Mesenchymal stem cell (in vitro differentiated cells and primary cell): Measurements from ENCODE around the gene PTH2.

ENCODE experiments used
- DNase-seq: peaks from one replicate; pipeline ENCODE4 v3.0.0-alpha.2; 2013
- H2AFZ ChIP-seq: one replicate; pipeline ENCODE4 v1.6.1; 2013; ENCODE audit warnings: low read depth, mild to moderate bottlenecking, control low read depth, inconsistent platforms, low read length, moderate library complexity
- H2AK5ac ChIP-seq: 2 replicates; pipeline ENCODE4 v1.6.1; 2013; ENCODE audit warnings: low read length, moderate library complexity, mild to moderate bottlenecking, inconsistent platforms; ENCODE audit not compliant: severe bottlenecking
- H2BK120ac ChIP-seq: one replicate; pipeline ENCODE4 v1.6.1; 2013; ENCODE audit warnings: low read depth, mild to moderate bottlenecking, inconsistent platforms, low read length, moderate library complexity
- H2BK12ac ChIP-seq, 2 experiments: one replicate each; pipeline ENCODE4 v1.6.1; 2013; ENCODE audit warnings: inconsistent platforms in 2 of 2, low read length in 2 of 2, mild to moderate bottlenecking in 2 of 2, moderate library complexity in 2 of 2, control low read depth in 1 of 2
- H2BK15ac ChIP-seq: one replicate; pipeline ENCODE4 v1.6.1; 2013; ENCODE audit warnings: mild to moderate bottlenecking, low read depth, inconsistent platforms; ENCODE audit not compliant: poor library complexity, severe bottlenecking
- H2BK5ac ChIP-seq: 2 replicates; pipeline ENCODE4 v1.6.1; 2013; ENCODE audit warnings: low read depth, mild to moderate bottlenecking, low read length, control low read depth, inconsistent platforms; ENCODE audit not compliant: poor library complexity, severe bottlenecking
- H3K14ac ChIP-seq, 2 experiments: one replicate each; pipeline ENCODE4 v1.6.1; 2013; ENCODE audit warnings: inconsistent platforms in 2 of 2, low read length in 2 of 2, control low read depth in 1 of 2, mild to moderate bottlenecking in 1 of 2, moderate library complexity in 1 of 2
- H3K18ac ChIP-seq, 2 experiments: one replicate each; pipeline ENCODE4 v1.6.1; 2013; ENCODE audit warnings: inconsistent platforms in 2 of 2, low read length in 2 of 2, control low read depth in 1 of 2, low read depth in 1 of 2, mild to moderate bottlenecking in 1 of 2
- H3K23ac ChIP-seq, 2 experiments: one replicate each; pipeline ENCODE4 v1.6.1; 2013; ENCODE audit warnings: inconsistent platforms in 2 of 2, low read length in 2 of 2, mild to moderate bottlenecking in 2 of 2, moderate library complexity in 2 of 2, control low read depth in 1 of 2
- H3K27ac ChIP-seq: 2 replicates; pipeline ENCODE4 v1.5.1; 2013; ENCODE audit warnings: mild to moderate bottlenecking, moderate library complexity, low read length, control low read depth, inconsistent platforms; ENCODE audit not compliant: poor library complexity, severe bottlenecking
- H3K27me3 ChIP-seq, 2 experiments: 2 replicates each; pipeline versions ENCODE4 v1.6.1 to v1.7.0; 2013; ENCODE audit warnings: low read length in 2 of 2, mild to moderate bottlenecking in 2 of 2, moderate library complexity in 2 of 2, control low read depth in 1 of 2, inconsistent platforms in 1 of 2; ENCODE audit not compliant: control insufficient read depth in 1 of 2, insufficient read depth in 1 of 2
- H3K36me3 ChIP-seq, 2 experiments: 2 replicates each; pipeline versions ENCODE4 v1.6.1 to v1.7.0; 2013; ENCODE audit warnings: low read length in 2 of 2, control low read depth in 1 of 2, inconsistent platforms in 1 of 2, low read depth in 1 of 2, mild to moderate bottlenecking in 1 of 2; ENCODE audit not compliant: insufficient read depth in 2 of 2, control insufficient read depth in 1 of 2
- H3K4ac ChIP-seq, 2 experiments: one replicate each; pipeline ENCODE4 v1.6.1; 2013; ENCODE audit warnings: inconsistent platforms in 2 of 2, low read length in 2 of 2, mild to moderate bottlenecking in 2 of 2, moderate library complexity in 2 of 2, control low read depth in 1 of 2, low read depth in 1 of 2
- H3K4me1 ChIP-seq: 2 replicates; pipeline ENCODE4 v1.6.1; 2013; ENCODE audit warnings: low read depth, low read length, control low read depth; ENCODE audit not compliant: control insufficient read depth, insufficient read depth
- H3K4me2 ChIP-seq: 2 replicates; pipeline ENCODE4 v1.6.1; 2013; ENCODE audit warnings: low read length, mild to moderate bottlenecking, inconsistent platforms; ENCODE audit not compliant: poor library complexity, severe bottlenecking
- H3K4me3 ChIP-seq, 2 experiments: 2 replicates each; pipeline versions ENCODE4 v1.5.1 to v1.7.0; 2013; ENCODE audit warnings: low read length in 2 of 2, mild to moderate bottlenecking in 2 of 2, control low read depth in 1 of 2, low read depth in 1 of 2; ENCODE audit not compliant: insufficient read depth in 1 of 2
- H3K79me1 ChIP-seq: replicated peaks from 2 replicates; pipeline ENCODE4 v1.6.1; 2013; ENCODE audit warnings: mild to moderate bottlenecking, control low read depth, low read length, inconsistent platforms; ENCODE audit not compliant: poor library complexity, severe bottlenecking
- H3K9ac ChIP-seq: 2 replicates; pipeline ENCODE4 v1.7.0; 2013; ENCODE audit warnings: mild to moderate bottlenecking, low read length, moderate library complexity
- H3K9me3 ChIP-seq: 2 replicates; pipeline ENCODE4 v1.7.0; 2013; ENCODE audit warnings: mild to moderate bottlenecking, low read length; ENCODE audit not compliant: control insufficient read depth
- H4K8ac ChIP-seq: one replicate; pipeline ENCODE4 v1.6.1; 2013; ENCODE audit warnings: inconsistent platforms, mild to moderate bottlenecking, low read length, moderate library complexity
- H4K91ac ChIP-seq: one replicate; pipeline ENCODE4 v1.6.1; 2013; ENCODE audit warnings: mild to moderate bottlenecking, low read length, inconsistent platforms
- WGBS: methylation state at CpG from one replicate; pipeline ENCODE4 v1.1.7; 2013; ENCODE audit warnings: mixed read lengths; 5-methylcytosine and 5-hydroxymethylcytosine counted together

Gene PTH2

GRCh38 chr19:49453013-49453756, 29.9 kb upstream of the PTH2 start, which contains the start of gene ALDH16A1:
TSS of gene ALDH16A1 (plus strand) at chr19:49453225. CDS start at chr19:49453332, 107 bp downstream.
- peaks cover 33% of the 10 kb centered on the region for H3K79me1 ChIP-seq
- H2AK5ac ChIP-seq, result peak within 1 kb of the TSS; percentile 54
- H2BK5ac ChIP-seq, result peak within 1 kb of the TSS; percentile 74
- no peak within 1 kb of the TSS for H3K23ac ChIP-seq
- peak within 1 kb of the TSS; percentile 95 for H4K8ac ChIP-seq
- H3K4me2 ChIP-seq, result peak within 1 kb of the TSS; percentile 67
- under 1% methylated on average over 66 of the region's 66 CpGs for WGBS
- peak within 1 kb of the TSS; percentile 79 for H4K91ac ChIP-seq
- H3K9ac ChIP-seq, result peak within 1 kb of the TSS; percentile 98
- peaks cover 8% of the 10 kb centered on the region for H3K4me1 ChIP-seq
- peak within 1 kb of the TSS; percentile 59 to 90 for H3K4me3 ChIP-seq
- H3K18ac ChIP-seq, result peak within 1 kb of the TSS; percentile 76 to 84
- peak; percentile 99 for DNase-seq
- H3K14ac ChIP-seq, result no peak within 1 kb of the TSS
- no peaks in the 10 kb centered on the region for H3K27me3 ChIP-seq
- peak within 1 kb of the TSS; percentile 95 for H3K27ac ChIP-seq
- H3K36me3 ChIP-seq, result peaks cover 9 to 19% of the 10 kb centered on the region in 2 experiments
- H2BK15ac ChIP-seq, result no peak within 1 kb of the TSS
- no peak within 1 kb of the TSS for H2BK12ac ChIP-seq
- H3K4ac ChIP-seq, result peak within 1 kb of the TSS; percentile 85 to 90
- H2AFZ ChIP-seq, result peak within 1 kb of the TSS; percentile 16
- H2BK120ac ChIP-seq, result no peak within 1 kb of the TSS
- no peaks in the 10 kb centered on the region for H3K9me3 ChIP-seq

- no peak within 1 kb of the TSS for H2BK5ac ChIP-seq
- H3K9ac ChIP-seq, result peak within 1 kb of the TSS; percentile 98
- peak within 1 kb of the TSS; percentile 73 for H3K4me2 ChIP-seq
- H2BK120ac ChIP-seq, result no peak within 1 kb of the TSS
- H3K14ac ChIP-seq, result no peak within 1 kb of the TSS
- H3K4me1 ChIP-seq, result peaks cover 9% of the 10 kb centered on the region
- no peaks in the 10 kb centered on the region for H3K27me3 ChIP-seq
- H3K79me1 ChIP-seq, result peaks cover 35% of the 10 kb centered on the region
- H2AFZ ChIP-seq, result no peak within 1 kb of the TSS
- H3K23ac ChIP-seq, result no peak within 1 kb of the TSS
- peak within 1 kb of the TSS; percentile 5 for H2AK5ac ChIP-seq
- peak within 1 kb of the TSS; percentile 1 for H4K8ac ChIP-seq
- H3K4me3 ChIP-seq, result peak within 1 kb of the TSS; percentile 86 to 90
- H2BK15ac ChIP-seq, result no peak within 1 kb of the TSS
- peak within 1 kb of the TSS; percentile 5 for H4K91ac ChIP-seq
- H3K18ac ChIP-seq, result peak within 1 kb of the TSS; percentile 28 to 34
- peak within 1 kb of the TSS in 1 of 2 experiments; percentile 6 for H3K4ac ChIP-seq
- H3K9me3 ChIP-seq, result no peaks in the 10 kb centered on the region
- DNase-seq, result peak; percentile 100
- no peak within 1 kb of the TSS for H2BK12ac ChIP-seq
- H3K27ac ChIP-seq, result peak within 1 kb of the TSS; percentile 84
- peaks cover 11 to 35% of the 10 kb centered on the region in 2 experiments for H3K36me3 ChIP-seq
- under 1% methylated on average over 42 of the region's 42 CpGs for WGBS
Measured at GRCh38 chr19:49451430-49452181, 28.4 kb upstream of the PTH2 start, which contains the start of gene PIH1D1. TSS of gene PIH1D1 (minus strand) at chr19:49451814. CDS start at chr19:49451574, 240 bp downstream.

DNA sequence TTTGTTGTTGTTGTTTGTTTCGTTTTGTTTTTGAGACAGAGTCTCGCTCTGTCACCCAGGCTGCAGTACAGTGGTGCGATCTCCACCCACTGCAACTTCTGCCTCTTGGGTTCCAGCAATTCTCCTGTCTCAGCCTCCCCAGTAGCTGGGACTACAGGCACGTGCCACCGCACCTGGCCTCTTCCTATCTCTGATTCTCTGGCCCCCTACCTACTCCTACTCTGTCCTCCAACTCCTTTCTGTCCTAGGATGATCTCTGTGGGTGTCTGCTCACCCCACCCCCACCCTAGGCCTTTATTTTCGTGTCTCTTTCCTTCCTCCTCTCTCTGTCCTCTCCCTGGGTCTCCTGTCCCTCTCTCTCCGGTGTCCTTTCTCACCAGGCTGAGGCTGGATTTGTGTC, 27.2 kb upstream of the PTH2 start:
- Histone ChIP-seq H3K4me3 (peak overlapping the region in 1 of 2 experiments; percentile 90), H3K23ac (no peak overlapping the region), H2BK12ac (no peak overlapping the region), H4K8ac (no peak overlapping the region), H3K18ac (no peak overlapping the region), H3K4me1 (peaks cover 9% of the 10 kb centered on the region), H3K9ac (peak overlapping the region; percentile 89), H3K27ac (no peak overlapping the region), H3K79me1 (peaks cover 32% of the 10 kb centered on the region), H4K91ac (no peak overlapping the region), H3K9me3 (no peaks in the 10 kb centered on the region), H3K36me3 (peaks cover 12 to 43% of the 10 kb centered on the region in 2 experiments), H2BK15ac (no peak overlapping the region), H2BK120ac (no peak overlapping the region), H3K14ac (no peak overlapping the region), H2AK5ac (peak overlapping the region; percentile 5), H2AFZ (no peak overlapping the region), H3K4me2 (peak overlapping the region; percentile 36), H3K27me3 (no peaks in the 10 kb centered on the region), H3K4ac (no peak overlapping the region), H2BK5ac (no peak overlapping the region)
- no peak for DNase-seq
- WGBS, result 90% methylated on average over 7 of the region's 7 CpGs

- no peak for DNase-seq
- Histone ChIP-seq H3K9me3 (no peaks in the 10 kb centered on the region), H3K18ac (no peak overlapping the region), H3K4me2 (no peak overlapping the region), H3K79me1 (peaks cover 23% of the 10 kb centered on the region), H3K23ac (no peak overlapping the region), H2AFZ (no peak overlapping the region), H3K36me3 (peaks cover 12 to 43% of the 10 kb centered on the region in 2 experiments), H3K27me3 (no peaks in the 10 kb centered on the region), H4K8ac (no peak overlapping the region), H3K9ac (peak overlapping the region; percentile 71), H2BK120ac (no peak overlapping the region), H3K14ac (no peak overlapping the region), H2BK12ac (no peak overlapping the region), H2BK5ac (no peak overlapping the region), H4K91ac (no peak overlapping the region), H2AK5ac (no peak overlapping the region), H3K4ac (no peak overlapping the region), H3K27ac (no peak overlapping the region), H3K4me3 (peak overlapping the region in 1 of 2 experiments; percentile 70), H2BK15ac (no peak overlapping the region), H3K4me1 (peaks cover 5% of the 10 kb centered on the region)
- 94% methylated on average over 6 of the region's 6 CpGs for WGBS
Measured at GRCh38 chr19:49448432-49448786, 25.2 kb upstream of the PTH2 start.
